HCT116 (cell line): ENCODE measurements around the gene ITM2C. TPM values are rescaled to one million over a fixed set of nuclear protein-coding genes. Genes with fewer than 3 reads are reported as not detected.

ENCODE experiments used
- ATAC-seq: fragments of 200-7000 bp; cut with Tn5 transposase; 2 replicates; pipeline ENCODE4 v1.9.1; 2020; ENCODE audit warnings: mild to moderate bottlenecking, moderate library complexity
- BruUV-seq: library from RNA; stranded (reverse); fragments of 400-500 nt; replicated peaks from 2 replicates; lab custom pipeline; 2021; lab: Mats Ljungman, UMichigan
- CTCF ChIA-PET: fragments of 300-600 bp; sonication (Branson Sonifier 250); formaldehyde crosslinking; loops from one replicate; lab custom pipeline; 2021; ENCODE audit warnings: antibody characterized with exemption; lab: Charles Lee
- POLR2A ChIA-PET: fragments of 300-600, 350-600 bp; sonication (Branson Sonifier 250); formaldehyde crosslinking; loops from one replicate; lab custom pipeline; 2021; ENCODE audit warnings: antibody characterized with exemption; lab: Charles Lee
- RAD21 ChIA-PET, 2 experiments: fragments of 300-600 bp; sonication (Branson Sonifier 250); formaldehyde crosslinking; loops; one replicate each; lab custom pipeline; 2023; ENCODE audit warnings: low total read pairs in 2 of 2; ENCODE audit not compliant: uncharacterized antibody in 2 of 2, unreplicated experiment in 2 of 2, low non-redundant PET in 1 of 2; lab: Charles Lee
- DNase-seq: peaks from one replicate; pipeline ENCODE4 v3.0.0-alpha.2; 2010; ENCODE audit warnings: low read depth, low spot score
- H2AFZ ChIP-seq: fragments of 200-600 bp; shearing (Covaris generic), sonication (generic); 2 replicates; pipeline ENCODE4 v1.6.1; 2017; ENCODE audit warnings: low read depth, mixed run types, mixed read lengths, antibody characterized with exemption, low read length; ENCODE audit not compliant: poor library complexity, severe bottlenecking
- H3K27ac ChIP-seq: 2 replicates; pipeline ENCODE4 v1.5.1; 2012; ENCODE audit warnings: low read depth, low read length
- H3K27me3 ChIP-seq: fragments of 200-600 bp; sonication (generic); 2 replicates; pipeline ENCODE4 v1.6.1; 2016; ENCODE audit warnings: mixed run types, low read length, mixed read lengths; ENCODE audit not compliant: insufficient read depth
- H3K36me3 ChIP-seq, 2 experiments: fragments of 200-500 bp in 1 of 2; fragments of 200-600 bp in 1 of 2; sonication (Bioruptor generic) in 1 of 2; sonication (generic) in 1 of 2; 2 replicates each; pipeline versions ENCODE4 v1.5.1 to v1.6.1; 2014 to 2016; ENCODE audit warnings: low read length in 2 of 2, inconsistent platforms in 1 of 2, mixed read lengths in 1 of 2, mixed run types in 1 of 2; ENCODE audit not compliant: insufficient read depth in 2 of 2, control insufficient read depth in 1 of 2
- H3K4me1 ChIP-seq, 2 experiments: fragments of 200-600 bp in 1 of 2; sonication (generic) in 1 of 2; 2 replicates each; pipeline versions ENCODE4 v1.5.1 to v1.6.1; 2012 to 2017; ENCODE audit warnings: low read length in 2 of 2, inconsistent platforms in 1 of 2, mild to moderate bottlenecking in 1 of 2, mixed read lengths in 1 of 2, mixed run types in 1 of 2, moderate library complexity in 1 of 2; ENCODE audit not compliant: insufficient read depth in 2 of 2, control insufficient read depth in 1 of 2
- H3K4me2 ChIP-seq: fragments of 200-600 bp; sonication (generic); 2 replicates; pipeline ENCODE4 v1.6.1; 2017; ENCODE audit warnings: mixed run types, low read length, mixed read lengths
- H3K4me3 ChIP-seq, 2 experiments: fragments of 200-600 bp in 1 of 2; sonication (generic) in 1 of 2; replicated peaks in 1 of 2; 2 replicates each; pipeline ENCODE4 v1.5.1; 2011 to 2016; ENCODE audit warnings: low read length in 2 of 2, control low read depth in 1 of 2, low read depth in 1 of 2, mild to moderate bottlenecking in 1 of 2, mixed read lengths in 1 of 2, mixed run types in 1 of 2
- H3K79me2 ChIP-seq: fragments of 200-600 bp; sonication (generic); 2 replicates; pipeline ENCODE4 v1.6.1; 2017; ENCODE audit warnings: mild to moderate bottlenecking, mixed run types, low read length, moderate library complexity, mixed read lengths; ENCODE audit not compliant: insufficient read depth
- H3K9ac ChIP-seq: fragments of 200-600 bp; sonication (generic); 2 replicates; pipeline ENCODE4 v1.6.1; 2016; ENCODE audit warnings: low read length, mixed read lengths
- H3K9me2 ChIP-seq: fragments of 200-600 bp; sonication (generic), shearing (Covaris generic); 2 replicates; pipeline ENCODE4 v1.6.1; 2017; ENCODE audit warnings: mixed run types, mild to moderate bottlenecking, moderate library complexity; ENCODE audit not compliant: insufficient read depth
- H3K9me3 ChIP-seq, 2 experiments: fragments of 200-500 bp in 1 of 2; fragments of 200-600 bp in 1 of 2; sonication (Bioruptor generic) in 1 of 2; sonication (generic) in 1 of 2; 2 replicates each; pipeline ENCODE4 v1.6.1; 2014 to 2017; ENCODE audit warnings: low read length in 2 of 2, mixed read lengths in 2 of 2, inconsistent platforms in 1 of 2, low read depth in 1 of 2, mild to moderate bottlenecking in 1 of 2, mixed run types in 1 of 2, moderate library complexity in 1 of 2; ENCODE audit not compliant: control insufficient read depth in 1 of 2, insufficient read depth in 1 of 2
- H4K20me1 ChIP-seq: fragments of 200-600 bp; sonication (generic), shearing (Covaris generic); 2 replicates; pipeline ENCODE4 v1.6.1; 2017; ENCODE audit warnings: mixed run types, mild to moderate bottlenecking, moderate library complexity; ENCODE audit not compliant: insufficient read depth
- CBX3 ChIP-seq: IDR thresholded peaks from 2 replicates; pipeline ENCODE4 v1.6.1; 2012; ENCODE audit warnings: low read depth
- CEBPB ChIP-seq: IDR thresholded peaks from 2 replicates; pipeline ENCODE4 v1.6.1; 2012; ENCODE audit warnings: low read depth
- FOSL1 ChIP-seq: IDR thresholded peaks from 2 replicates; pipeline ENCODE4 v1.6.1; 2012; ENCODE audit warnings: low read depth
- JUND ChIP-seq: IDR thresholded peaks from 2 replicates; pipeline ENCODE4 v1.6.1; 2012
- POLR2A ChIP-seq: IDR thresholded peaks from 2 replicates; pipeline ENCODE4 v1.7.0; 2011; ENCODE audit warnings: borderline replicate concordance; ENCODE audit not compliant: insufficient read depth, insufficient read length; ENCODE audit errors: extremely low read depth
- POLR2AphosphoS5 ChIP-seq: IDR thresholded peaks from 2 replicates; pipeline ENCODE4 v1.6.1; 2011; ENCODE audit warnings: mild to moderate bottlenecking, low read depth, low read length, moderate library complexity
- SIN3A ChIP-seq: IDR thresholded peaks from 2 replicates; pipeline ENCODE4 v1.6.1; 2012; ENCODE audit warnings: low read depth
- SP1 ChIP-seq: IDR thresholded peaks from 2 replicates; pipeline ENCODE4 v1.6.1; 2012; ENCODE audit warnings: low read depth
- TCF7L2 ChIP-seq: IDR thresholded peaks from 2 replicates; pipeline ENCODE4 v1.7.0; 2011; ENCODE audit warnings: borderline replicate concordance, inconsistent platforms; ENCODE audit not compliant: insufficient read depth, insufficient read length; ENCODE audit errors: extremely low read depth
- intact Hi-C: fragments of 100-400 bp; cut with micrococcal nuclease; formaldehyde crosslinking; loops from 2 replicates; pipeline ENCODE4 v1.10.0; 2022
- total RNA-seq: library from RNA; stranded (reverse); gene quantifications from one replicate; pipeline ENCODE4 v1.2.1, GENCODE V29; 2021; ENCODE audit not compliant: unreplicated experiment
- TF ChIP-seq, protein P1 (sequence below): IDR thresholded peaks from 2 replicates; pipeline ENCODE4 v1.6.1; 2012
- TF ChIP-seq, protein P2 (sequence below): IDR thresholded peaks from 2 replicates; pipeline ENCODE4 v1.6.1; 2012
- TF ChIP-seq, protein P3 (sequence below), 3 experiments: fragments of 200-600 bp in 1 of 3; sonication (generic) in 1 of 3; IDR thresholded peaks in 2 of 3; conservative IDR thresholded peaks in 1 of 3; 2 replicates each; pipeline ENCODE4 v1.5.1; 2012 to 2017; ENCODE audit warnings: low read depth in 2 of 3, low read length in 2 of 3, antibody characterized with exemption in 1 of 3, borderline replicate concordance in 1 of 3, control low read depth in 1 of 3, mild to moderate bottlenecking in 1 of 3, mixed read lengths in 1 of 3, mixed run types in 1 of 3, moderate library complexity in 1 of 3; ENCODE audit not compliant: insufficient read depth in 1 of 3

The ITM2C gene
- total RNA-seq, 1 experiment from 2014 or later: 117 TPM

DNA sequence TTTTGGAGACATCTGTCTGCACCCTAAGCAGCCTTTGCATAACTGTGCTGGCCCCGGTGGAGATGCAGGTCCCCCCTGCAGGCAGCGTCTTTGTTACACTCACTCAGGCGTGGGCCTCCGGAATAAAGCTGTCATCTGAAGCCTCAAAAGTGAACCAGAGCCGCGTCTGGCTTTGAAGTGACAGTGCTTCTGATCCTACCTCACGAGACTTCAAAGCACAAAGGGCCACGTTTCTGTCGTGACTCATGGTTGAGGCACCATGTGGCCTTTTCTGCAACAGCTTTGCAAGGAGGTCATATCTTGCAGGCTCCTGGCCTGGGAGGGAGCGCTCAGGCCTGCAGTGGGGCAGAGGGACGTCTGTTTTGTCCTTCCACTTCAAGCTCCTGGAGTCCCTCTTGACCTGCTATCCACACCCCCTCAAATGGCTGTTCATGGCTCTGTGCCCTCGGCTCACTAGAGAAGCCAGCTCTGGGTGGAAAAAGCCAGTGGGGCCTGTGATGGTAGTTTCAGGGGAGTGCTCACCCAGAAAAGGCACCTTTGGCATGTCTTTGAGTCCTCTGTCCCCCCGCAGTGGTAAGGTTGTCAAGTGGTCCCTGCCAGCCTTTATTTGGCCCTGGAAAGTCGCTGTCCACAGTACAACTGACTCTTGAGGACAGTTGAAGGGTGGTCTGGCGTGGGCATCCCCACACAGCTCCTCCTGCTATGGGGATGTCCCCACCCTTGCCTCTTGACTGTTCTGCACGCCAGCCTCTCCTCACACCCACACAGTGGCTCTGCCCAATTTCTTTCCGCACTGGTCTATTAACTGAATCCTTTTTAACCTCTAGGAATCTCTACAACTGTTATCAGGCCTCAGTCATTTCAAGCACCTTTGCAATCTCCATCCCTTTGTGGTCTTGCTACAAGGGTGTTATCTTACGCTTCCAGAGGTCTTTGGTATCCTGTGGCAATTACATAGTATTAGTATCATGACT, 41.0 kb downstream of the ITM2C start:
- no TSS peak for BruUV-seq
- no peaks in the 10 kb centered on the region for H3K9me2 ChIP-seq
- TF ChIP-seq, protein P1, sequence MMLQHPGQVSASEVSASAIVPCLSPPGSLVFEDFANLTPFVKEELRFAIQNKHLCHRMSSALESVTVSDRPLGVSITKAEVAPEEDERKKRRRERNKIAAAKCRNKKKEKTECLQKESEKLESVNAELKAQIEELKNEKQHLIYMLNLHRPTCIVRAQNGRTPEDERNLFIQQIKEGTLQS: no peak
- TF ChIP-seq, protein P2, sequence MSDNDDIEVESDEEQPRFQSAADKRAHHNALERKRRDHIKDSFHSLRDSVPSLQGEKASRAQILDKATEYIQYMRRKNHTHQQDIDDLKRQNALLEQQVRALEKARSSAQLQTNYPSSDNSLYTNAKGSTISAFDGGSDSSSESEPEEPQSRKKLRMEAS: peak; percentile 96
- TF ChIP-seq JUND (peak; percentile 83), POLR2AphosphoS5 (0 out of 2 replicates have a peak, but pooled peaks have one; percentile 30), CBX3 (peak; percentile 81; the same call in 1 of the 2 replicates), POLR2A (no peak), FOSL1 (peak; percentile 85), SIN3A (peak; percentile 76), CEBPB (peak; percentile 69; the same call in 1 of the 2 replicates), TCF7L2 (peak; percentile 100), SP1 (peak; percentile 68)
- TF ChIP-seq, protein P3, sequence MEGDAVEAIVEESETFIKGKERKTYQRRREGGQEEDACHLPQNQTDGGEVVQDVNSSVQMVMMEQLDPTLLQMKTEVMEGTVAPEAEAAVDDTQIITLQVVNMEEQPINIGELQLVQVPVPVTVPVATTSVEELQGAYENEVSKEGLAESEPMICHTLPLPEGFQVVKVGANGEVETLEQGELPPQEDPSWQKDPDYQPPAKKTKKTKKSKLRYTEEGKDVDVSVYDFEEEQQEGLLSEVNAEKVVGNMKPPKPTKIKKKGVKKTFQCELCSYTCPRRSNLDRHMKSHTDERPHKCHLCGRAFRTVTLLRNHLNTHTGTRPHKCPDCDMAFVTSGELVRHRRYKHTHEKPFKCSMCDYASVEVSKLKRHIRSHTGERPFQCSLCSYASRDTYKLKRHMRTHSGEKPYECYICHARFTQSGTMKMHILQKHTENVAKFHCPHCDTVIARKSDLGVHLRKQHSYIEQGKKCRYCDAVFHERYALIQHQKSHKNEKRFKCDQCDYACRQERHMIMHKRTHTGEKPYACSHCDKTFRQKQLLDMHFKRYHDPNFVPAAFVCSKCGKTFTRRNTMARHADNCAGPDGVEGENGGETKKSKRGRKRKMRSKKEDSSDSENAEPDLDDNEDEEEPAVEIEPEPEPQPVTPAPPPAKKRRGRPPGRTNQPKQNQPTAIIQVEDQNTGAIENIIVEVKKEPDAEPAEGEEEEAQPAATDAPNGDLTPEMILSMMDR (IDR thresholded peaks at IDR 0.05 in 2 of 3, conservative IDR thresholded peaks at IDR 0.05 in 1 of 3; ENCODE audit: borderline replicate concordance in 1 of 3, insufficient read depth in 1 of 3, low read depth in 2 of 3, low read length in 2 of 3): no peak
- POLR2A ChIA-PET: interaction anchor here (0.9 kb wide), 1 partner anchor 18 kb away, joined by 3 read pairs; no protein-coding TSS in a partner anchor
- peak overlapping the region; percentile 61 for H3K4me2 ChIP-seq
- DNase-seq (peak; percentile 69), ATAC-seq (peak; percentile 76)
- no peak overlapping the region for H2AFZ ChIP-seq
- CTCF ChIA-PET: no interaction called here
- no peak overlapping the region for H3K27ac ChIP-seq
- H3K9ac ChIP-seq: peak overlapping the region; percentile 28; the same call in 1 of the 2 replicates
- no peak overlapping the region for H3K4me3 ChIP-seq
- no peaks in the 10 kb centered on the region for H3K79me2 ChIP-seq
- RAD21 ChIA-PET: no interaction called here
- H3K9me3 ChIP-seq: no peaks in the 10 kb centered on the region
- H3K27me3 ChIP-seq: peaks cover 22% of the 10 kb centered on the region; the same call in 1 of the 2 replicates
- no peaks in the 10 kb centered on the region for H4K20me1 ChIP-seq
- peaks cover 28 to 42% of the 10 kb centered on the region in 2 experiments for H3K4me1 ChIP-seq
- intact Hi-C loops: no loop called here
- H3K36me3 ChIP-seq: no peaks in the 10 kb centered on the region
